Measurements from ENCODE around the gene RARG. TPM values are rescaled to one million over a fixed set of nuclear protein-coding genes. Genes with fewer than 3 reads are reported as not detected.

RARG gene
- total and polyA plus RNA-seq, 2 donors (not counting 3 experiments of a cell fraction or from before 2014, with no cell fraction given): 9.9 to 19.5 TPM

GRCh38 chr12:53192531-53193021 lies 39.4 kb downstream of the RARG start:
- intact Hi-C loops (cut with micrococcal nuclease) (no loop called here), dilution Hi-C loops (cut with MboI; ENCODE audit: extremely low pct_ligation_motif_present, low sequenced_read_pairs) (no loop called here)
- CTCF ChIA-PET: interaction anchor here (1.6 to 7.2 kb wide), 3 partner anchors 25 to 126 kb away, joined by 4 to 102 read pairs (median 101); no protein-coding TSS in a partner anchor
- TF ChIP-seq FOS (IDR thresholded peaks at IDR 0.05; ENCODE audit: borderline replicate concordance, insufficient read depth, low read length): no peak
- no peak for TF ChIP-seq JUN (IDR thresholded peaks at IDR 0.05; ENCODE audit: borderline replicate concordance, insufficient read depth, insufficient read length, low read depth)
- TF ChIP-seq EZH2 (IDR thresholded peaks at IDR 0.05; ENCODE audit: borderline replicate concordance, low read depth, low read length, severe bottlenecking): no peak
- TF ChIP-seq POLR2AphosphoS5 (IDR thresholded peaks at IDR 0.05; ENCODE audit: insufficient read depth, low read depth, low read length): no peak
- no peak for TF ChIP-seq GATA2 (IDR thresholded peaks at IDR 0.05; ENCODE audit: insufficient read depth, insufficient read length, low read depth, low read length)
- TF ChIP-seq POLR2A (IDR thresholded peaks at IDR 0.05; ENCODE audit: low read depth, low read length): no peak
- TF ChIP-seq MYC (IDR thresholded peaks at IDR 0.05; ENCODE audit: low read depth, low read length): no peak
- TF ChIP-seq, protein P1, sequence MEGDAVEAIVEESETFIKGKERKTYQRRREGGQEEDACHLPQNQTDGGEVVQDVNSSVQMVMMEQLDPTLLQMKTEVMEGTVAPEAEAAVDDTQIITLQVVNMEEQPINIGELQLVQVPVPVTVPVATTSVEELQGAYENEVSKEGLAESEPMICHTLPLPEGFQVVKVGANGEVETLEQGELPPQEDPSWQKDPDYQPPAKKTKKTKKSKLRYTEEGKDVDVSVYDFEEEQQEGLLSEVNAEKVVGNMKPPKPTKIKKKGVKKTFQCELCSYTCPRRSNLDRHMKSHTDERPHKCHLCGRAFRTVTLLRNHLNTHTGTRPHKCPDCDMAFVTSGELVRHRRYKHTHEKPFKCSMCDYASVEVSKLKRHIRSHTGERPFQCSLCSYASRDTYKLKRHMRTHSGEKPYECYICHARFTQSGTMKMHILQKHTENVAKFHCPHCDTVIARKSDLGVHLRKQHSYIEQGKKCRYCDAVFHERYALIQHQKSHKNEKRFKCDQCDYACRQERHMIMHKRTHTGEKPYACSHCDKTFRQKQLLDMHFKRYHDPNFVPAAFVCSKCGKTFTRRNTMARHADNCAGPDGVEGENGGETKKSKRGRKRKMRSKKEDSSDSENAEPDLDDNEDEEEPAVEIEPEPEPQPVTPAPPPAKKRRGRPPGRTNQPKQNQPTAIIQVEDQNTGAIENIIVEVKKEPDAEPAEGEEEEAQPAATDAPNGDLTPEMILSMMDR (IDR thresholded peaks at IDR 0.05; ENCODE audit: extremely low read depth in 1 of 2, insufficient read depth in 1 of 2, low read depth in 1 of 2, low read length in 2 of 2): no peak
- TF ChIP-seq, protein P2, sequence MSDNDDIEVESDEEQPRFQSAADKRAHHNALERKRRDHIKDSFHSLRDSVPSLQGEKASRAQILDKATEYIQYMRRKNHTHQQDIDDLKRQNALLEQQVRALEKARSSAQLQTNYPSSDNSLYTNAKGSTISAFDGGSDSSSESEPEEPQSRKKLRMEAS (IDR thresholded peaks at IDR 0.05; ENCODE audit: insufficient read depth, insufficient read length): no peak
- BruUV-seq (replicated peaks): no TSS peak
- H2AFZ ChIP-seq (ENCODE audit: low read depth, low read length): no peak overlapping the region
- H3K27me3 ChIP-seq (ENCODE audit: control insufficient read depth in 2 of 2, insufficient read depth in 2 of 2, low read length in 2 of 2): no peaks in the 10 kb centered on the region
- peaks cover 4 to 11% of the 10 kb centered on the region in 2 experiments for H3K36me3 ChIP-seq (ENCODE audit: control insufficient read depth in 2 of 2, extremely low read depth in 1 of 2, insufficient read depth in 2 of 2, low read length in 2 of 2)
- no peaks in the 10 kb centered on the region for H3K9me1 ChIP-seq (replicated peaks; ENCODE audit: control insufficient read depth, extremely low read depth, insufficient read depth, low read length)
- no peak for FAIRE-seq
- no peaks in the 10 kb centered on the region for H3K79me2 ChIP-seq (ENCODE audit: control insufficient read depth, insufficient read depth, low read length)
- peaks cover 6% of the 10 kb centered on the region for H3K4me1 ChIP-seq (ENCODE audit: control insufficient read depth, extremely low read depth, insufficient read depth, low read length)
- H3K27ac ChIP-seq (ENCODE audit: insufficient read depth, low read depth, low read length): no peak overlapping the region
- no peak overlapping the region for H3K9ac ChIP-seq (replicated peaks; ENCODE audit: extremely low read depth, insufficient read depth, low read length)
- no peak for DNase-seq (ENCODE audit: low read depth, low spot score)
- no peak overlapping the region for H3K4me2 ChIP-seq (ENCODE audit: insufficient read depth, low read length)
- H4K20me1 ChIP-seq (replicated peaks; ENCODE audit: control insufficient read depth, extremely low read depth, insufficient read depth, low read length): no peaks in the 10 kb centered on the region
- POLR2A ChIA-PET: no interaction called here
- H3K4me3 ChIP-seq (replicated peaks in 1 of 3; ENCODE audit: insufficient read depth in 1 of 3, low read depth in 1 of 3, low read length in 3 of 3): no peak overlapping the region
- no peaks in the 10 kb centered on the region for H3K9me3 ChIP-seq (replicated peaks; ENCODE audit: control insufficient read depth, insufficient read depth, low read length)
